HEK293 (cell line): ENCODE data around the gene TAF1L.

ENCODE experiments used
- CTCF ChIA-PET: fragments of 350-600 bp; formaldehyde crosslinking; extraction: SDS; loops from one replicate; lab custom pipeline; 2021; ENCODE audit warnings: antibody characterized with exemption; lab: Yijun Ruan, JAX
- POLR2A ChIA-PET: fragments of 300-600 bp; formaldehyde crosslinking; extraction: SDS; loops from one replicate; lab custom pipeline; 2020; ENCODE audit warnings: antibody characterized with exemption, inconsistent platforms; lab: Yijun Ruan, JAX
- H3K27ac ChIP-seq: fragments of 200-500 bp; sonication (Bioruptor generic); 2 replicates; pipeline ENCODE4 v1.5.1; 2014; ENCODE audit warnings: low read depth, low read length, control low read depth, inconsistent platforms; ENCODE audit errors: extremely low read depth
- H3K36me3 ChIP-seq, 2 experiments: fragments of 200-500 bp in 1 of 2; sonication (Bioruptor generic) in 1 of 2; 1 replicate in 1 of 2; 2 replicates in 1 of 2; pipeline ENCODE4 v1.5.1; 2014 to 2017; ENCODE audit warnings: inconsistent platforms in 2 of 2, low read length in 2 of 2; ENCODE audit not compliant: control insufficient read depth in 2 of 2, insufficient read depth in 1 of 2
- H3K4me1 ChIP-seq: fragments of 200-500 bp; sonication (Bioruptor generic); 2 replicates; pipeline ENCODE4 v1.5.1; 2014; ENCODE audit warnings: mild to moderate bottlenecking, low read length, inconsistent platforms; ENCODE audit not compliant: control insufficient read depth, insufficient read depth
- H3K4me3 ChIP-seq: 2 replicates; pipeline ENCODE4 v1.5.1; 2011; ENCODE audit warnings: low read depth, mild to moderate bottlenecking, control low read depth, low read length, moderate library complexity
- H3K9me3 ChIP-seq: fragments of 200-500 bp; sonication (Bioruptor generic); 2 replicates; pipeline ENCODE4 v1.5.1; 2014; ENCODE audit warnings: low read depth, low read length, inconsistent platforms; ENCODE audit not compliant: control insufficient read depth, insufficient read depth
- KLF8 ChIP-seq: fragments of 450-650 bp; formaldehyde crosslinking; IDR thresholded peaks from 2 replicates; pipeline ENCODE4 v1.5.1; 2016; ENCODE audit warnings: missing biosample characterization, missing genetic modification characterization
- MZF1 ChIP-seq: fragments of 450-650 bp; formaldehyde crosslinking; IDR thresholded peaks from 2 replicates; pipeline ENCODE4 v1.5.1; 2017; ENCODE audit warnings: missing biosample characterization, missing genetic modification characterization, borderline replicate concordance
- SP7 ChIP-seq: fragments of 450-650 bp; formaldehyde crosslinking; IDR thresholded peaks from 2 replicates; pipeline ENCODE4 v1.5.1; 2016; ENCODE audit warnings: missing biosample characterization, missing genetic modification characterization
- ZBTB20 ChIP-seq: fragments of 450-650 bp; formaldehyde crosslinking; IDR thresholded peaks from 2 replicates; pipeline ENCODE4 v1.5.1; 2016; ENCODE audit warnings: missing biosample characterization, missing genetic modification characterization
- ZNF121 ChIP-seq: fragments of 450-650 bp; formaldehyde crosslinking; IDR thresholded peaks from 2 replicates; pipeline ENCODE4 v1.5.1; 2016; ENCODE audit warnings: missing biosample characterization, missing genetic modification characterization
- ZNF146 ChIP-seq: fragments of 450-650 bp; formaldehyde crosslinking; IDR thresholded peaks from 2 replicates; pipeline ENCODE4 v1.5.1; 2016; ENCODE audit warnings: missing biosample characterization, missing genetic modification characterization
- ZNF16 ChIP-seq: fragments of 450-650 bp; formaldehyde crosslinking; IDR thresholded peaks from 2 replicates; pipeline ENCODE4 v1.5.1; 2016; ENCODE audit warnings: low read depth, missing biosample characterization, missing genetic modification characterization
- ZNF324 ChIP-seq: fragments of 450-650 bp; formaldehyde crosslinking; IDR thresholded peaks from 2 replicates; pipeline ENCODE4 v1.5.1; 2016; ENCODE audit warnings: missing biosample characterization, missing genetic modification characterization
- ZNF426 ChIP-seq: fragments of 450-650 bp; formaldehyde crosslinking; IDR thresholded peaks from 2 replicates; pipeline ENCODE4 v1.5.1; 2017; ENCODE audit warnings: missing biosample characterization, missing genetic modification characterization, mild to moderate bottlenecking, inconsistent platforms, moderate library complexity
- ZNF555 ChIP-seq: fragments of 450-650 bp; formaldehyde crosslinking; conservative IDR thresholded peaks from 2 replicates; pipeline ENCODE4 v1.5.1; 2017; ENCODE audit warnings: missing biosample characterization, mild to moderate bottlenecking, missing genetic modification characterization, inconsistent platforms
- ZNF560 ChIP-seq: fragments of 450-650 bp; formaldehyde crosslinking; IDR thresholded peaks from 2 replicates; pipeline ENCODE4 v1.5.1; 2017; ENCODE audit warnings: missing biosample characterization, missing genetic modification characterization, borderline replicate concordance
- ZNF654 ChIP-seq: fragments of 450-650 bp; formaldehyde crosslinking; IDR thresholded peaks from 2 replicates; pipeline ENCODE4 v1.5.1; 2016; ENCODE audit warnings: low read depth, missing biosample characterization, missing genetic modification characterization
- ZNF677 ChIP-seq: fragments of 450-650 bp; IDR thresholded peaks from 2 replicates; pipeline ENCODE4 v1.5.0; 2018; ENCODE audit warnings: missing biosample characterization, mild to moderate bottlenecking, missing genetic modification characterization, moderate library complexity
- ZNF777 ChIP-seq: fragments of 450-650 bp; formaldehyde crosslinking; IDR thresholded peaks from 2 replicates; pipeline ENCODE4 v1.5.1; 2017; ENCODE audit warnings: missing biosample characterization, missing genetic modification characterization, borderline replicate concordance
- ZNF785 ChIP-seq: fragments of 450-650 bp; formaldehyde crosslinking; IDR thresholded peaks from 2 replicates; pipeline ENCODE4 v1.5.1; 2016; ENCODE audit warnings: missing biosample characterization, missing genetic modification characterization
- TF ChIP-seq, protein P1 (sequence below): fragments of 450-650 bp; formaldehyde crosslinking; IDR thresholded peaks from 2 replicates; pipeline ENCODE4 v1.5.1; 2016; ENCODE audit warnings: missing biosample characterization, missing genetic modification characterization
- TF ChIP-seq, protein P2 (sequence below): fragments of 450-650 bp; formaldehyde crosslinking; IDR thresholded peaks from 2 replicates; pipeline ENCODE4 v1.5.1; 2016; ENCODE audit warnings: missing biosample characterization, missing genetic modification characterization
- TF ChIP-seq, protein P3 (sequence below): fragments of 450-650 bp; formaldehyde crosslinking; IDR thresholded peaks from 2 replicates; pipeline ENCODE4 v1.5.1; 2017; ENCODE audit warnings: missing biosample characterization, missing genetic modification characterization
- TF ChIP-seq, protein P4 (sequence below): fragments of 450-650 bp; formaldehyde crosslinking; IDR thresholded peaks from 2 replicates; pipeline ENCODE4 v1.5.1; 2016; ENCODE audit warnings: missing biosample characterization, missing genetic modification characterization

TAF1L gene

DNA sequence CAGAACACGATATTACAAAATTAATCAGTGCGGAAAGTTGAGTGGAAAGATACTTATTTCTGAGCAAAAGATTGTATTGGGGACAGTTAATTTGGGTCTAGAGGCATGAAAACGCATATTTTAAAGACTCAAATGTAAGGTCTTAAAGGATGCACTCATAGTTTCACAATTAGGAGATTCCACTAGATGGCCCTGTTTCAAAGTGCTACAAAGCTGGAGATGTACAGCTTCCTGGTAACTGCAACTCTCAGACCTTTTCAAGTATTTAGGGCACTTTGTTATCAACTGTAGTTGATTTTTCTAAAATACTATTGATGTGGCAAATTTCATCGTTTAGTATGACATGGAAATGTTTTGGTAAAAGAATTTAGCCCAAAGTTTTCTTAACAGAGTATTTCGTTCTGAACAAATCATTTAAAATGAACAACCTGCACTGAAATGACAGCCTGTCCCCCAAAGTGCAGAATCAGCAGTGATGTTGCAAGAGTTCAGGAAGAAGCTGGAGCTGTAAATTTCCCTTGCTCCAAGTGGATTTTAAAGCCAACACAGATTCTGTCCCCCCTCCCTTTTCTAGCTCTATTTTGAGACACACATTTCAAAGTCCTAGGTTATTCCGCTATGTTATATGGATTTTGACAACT lies 46.3 kb downstream of the TAF1L start:
- TF ChIP-seq ZNF324 (tag by site-specific recombination) (no peak), ZNF654 (tag by site-specific recombination) (peak; percentile 55)
- CTCF ChIA-PET = interaction anchor here (0.6 to 17.2 kb wide), 30 partner anchors 9 to 1514 kb away, joined by 3 to 583 read pairs (median 3); partner anchors contain the start of gene NDUFB6
- H3K4me1 ChIP-seq = no peaks in the 10 kb centered on the region
- H3K4me3 ChIP-seq = no peak overlapping the region
- no peaks in the 10 kb centered on the region for H3K9me3 ChIP-seq
- H3K27ac ChIP-seq = no peak overlapping the region
- no peaks in the 10 kb centered on the region for H3K36me3 ChIP-seq
- POLR2A ChIA-PET = no interaction called here

DNA sequence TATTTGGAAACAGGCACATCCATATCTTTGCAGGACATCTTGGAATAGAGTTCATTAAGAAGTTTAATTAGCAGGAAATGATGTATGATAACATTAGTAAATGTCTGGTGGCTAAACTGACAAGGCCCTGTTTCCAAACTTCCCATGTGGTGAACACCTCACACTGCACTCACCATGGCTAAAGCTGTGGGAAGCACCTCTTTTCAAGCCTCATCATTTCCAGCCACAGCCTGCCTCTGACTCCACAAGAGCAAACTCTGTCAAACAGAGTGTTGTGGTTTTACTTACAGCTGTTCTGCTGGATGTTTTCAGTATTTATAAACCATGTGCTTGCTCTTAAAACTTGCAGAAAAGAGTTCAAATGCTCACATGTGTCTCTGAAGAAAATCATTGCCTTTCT lies 47.6 kb downstream of the TAF1L start:
- POLR2A ChIA-PET = no interaction called here
- H3K27ac ChIP-seq = no peak overlapping the region
- CTCF ChIA-PET = interaction anchor here (0.6 to 17.2 kb wide), 11 partner anchors 8 to 383 kb away, joined by 3 to 583 read pairs (median 4); partner anchors contain the start of gene NDUFB6
- H3K36me3 ChIP-seq = no peaks in the 10 kb centered on the region
- no peaks in the 10 kb centered on the region for H3K9me3 ChIP-seq
- H3K4me1 ChIP-seq = no peaks in the 10 kb centered on the region
- TF ChIP-seq ZNF426 (tag by site-specific recombination) (no peak), ZNF555 (tag by site-specific recombination) (no peak), ZNF560 (tag by site-specific recombination) (no peak), ZNF777 (tag by site-specific recombination) (no peak), ZNF121 (tag by site-specific recombination) (no peak), ZNF16 (tag by site-specific recombination) (no peak), ZNF677 (tag by site-specific recombination) (no peak)
- TF ChIP-seq, protein P1, sequence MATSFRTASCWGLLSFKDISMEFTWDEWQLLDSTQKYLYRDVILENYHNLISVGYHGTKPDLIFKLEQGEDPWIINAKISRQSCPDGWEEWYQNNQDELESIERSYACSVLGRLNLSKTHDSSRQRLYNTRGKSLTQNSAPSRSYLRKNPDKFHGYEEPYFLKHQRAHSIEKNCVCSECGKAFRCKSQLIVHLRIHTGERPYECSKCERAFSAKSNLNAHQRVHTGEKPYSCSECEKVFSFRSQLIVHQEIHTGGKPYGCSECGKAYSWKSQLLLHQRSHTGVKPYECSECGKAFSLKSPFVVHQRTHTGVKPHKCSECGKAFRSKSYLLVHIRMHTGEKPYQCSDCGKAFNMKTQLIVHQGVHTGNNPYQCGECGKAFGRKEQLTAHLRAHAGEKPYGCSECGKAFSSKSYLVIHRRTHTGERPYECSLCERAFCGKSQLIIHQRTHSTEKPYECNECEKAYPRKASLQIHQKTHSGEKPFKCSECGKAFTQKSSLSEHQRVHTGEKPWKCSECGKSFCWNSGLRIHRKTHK (tag by site-specific recombination) = no peak
- TF ChIP-seq, protein P2, sequence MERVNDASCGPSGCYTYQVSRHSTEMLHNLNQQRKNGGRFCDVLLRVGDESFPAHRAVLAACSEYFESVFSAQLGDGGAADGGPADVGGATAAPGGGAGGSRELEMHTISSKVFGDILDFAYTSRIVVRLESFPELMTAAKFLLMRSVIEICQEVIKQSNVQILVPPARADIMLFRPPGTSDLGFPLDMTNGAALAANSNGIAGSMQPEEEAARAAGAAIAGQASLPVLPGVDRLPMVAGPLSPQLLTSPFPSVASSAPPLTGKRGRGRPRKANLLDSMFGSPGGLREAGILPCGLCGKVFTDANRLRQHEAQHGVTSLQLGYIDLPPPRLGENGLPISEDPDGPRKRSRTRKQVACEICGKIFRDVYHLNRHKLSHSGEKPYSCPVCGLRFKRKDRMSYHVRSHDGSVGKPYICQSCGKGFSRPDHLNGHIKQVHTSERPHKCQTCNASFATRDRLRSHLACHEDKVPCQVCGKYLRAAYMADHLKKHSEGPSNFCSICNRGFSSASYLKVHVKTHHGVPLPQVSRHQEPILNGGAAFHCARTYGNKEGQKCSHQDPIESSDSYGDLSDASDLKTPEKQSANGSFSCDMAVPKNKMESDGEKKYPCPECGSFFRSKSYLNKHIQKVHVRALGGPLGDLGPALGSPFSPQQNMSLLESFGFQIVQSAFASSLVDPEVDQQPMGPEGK (tag by site-specific recombination) = no peak
- TF ChIP-seq, protein P3, sequence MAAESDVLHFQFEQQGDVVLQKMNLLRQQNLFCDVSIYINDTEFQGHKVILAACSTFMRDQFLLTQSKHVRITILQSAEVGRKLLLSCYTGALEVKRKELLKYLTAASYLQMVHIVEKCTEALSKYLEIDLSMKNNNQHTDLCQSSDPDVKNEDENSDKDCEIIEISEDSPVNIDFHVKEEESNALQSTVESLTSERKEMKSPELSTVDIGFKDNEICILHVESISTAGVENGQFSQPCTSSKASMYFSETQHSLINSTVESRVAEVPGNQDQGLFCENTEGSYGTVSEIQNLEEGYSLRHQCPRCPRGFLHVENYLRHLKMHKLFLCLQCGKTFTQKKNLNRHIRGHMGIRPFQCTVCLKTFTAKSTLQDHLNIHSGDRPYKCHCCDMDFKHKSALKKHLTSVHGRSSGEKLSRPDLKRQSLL (tag by site-specific recombination) = no peak
- H3K4me3 ChIP-seq = no peak overlapping the region

DNA sequence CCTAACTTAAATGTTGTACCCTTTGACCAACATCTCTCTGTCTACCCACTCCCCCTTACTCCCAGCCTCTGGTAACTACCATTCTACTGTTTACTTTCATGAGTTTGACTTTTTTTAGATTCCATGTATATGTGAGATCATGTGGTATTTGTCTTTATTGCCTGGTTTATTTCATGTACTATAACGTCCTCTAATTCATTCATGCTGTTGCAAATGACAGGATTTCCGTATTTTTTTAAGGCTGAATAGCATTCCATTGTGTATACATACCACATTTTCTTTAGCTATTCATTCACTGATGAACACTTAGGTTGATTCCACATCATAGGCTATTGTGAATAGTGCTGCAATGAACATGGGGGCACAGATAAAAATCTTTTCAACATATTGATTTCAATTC lies 50.7 kb downstream of the TAF1L start:
- ChIA-PET CTCF (interaction anchor here (13.7 to 17.2 kb wide), 2 partner anchors 208 to 386 kb away, joined by 309 to 583 read pairs; no protein-coding TSS in a partner anchor), POLR2A (no interaction called here)
- H3K27ac ChIP-seq = no peak overlapping the region
- H3K4me1 ChIP-seq = no peaks in the 10 kb centered on the region; the same call in 1 of the 2 replicates
- H3K9me3 ChIP-seq = no peaks in the 10 kb centered on the region
- H3K36me3 ChIP-seq = no peaks in the 10 kb centered on the region
- TF ChIP-seq MZF1 (no peak), KLF8 (tag by site-specific recombination) (no peak), SP7 (no peak), ZNF146 (tag by site-specific recombination) (no peak), ZBTB20 (no peak), ZNF785 (tag by site-specific recombination) (no peak)
- TF ChIP-seq, protein P4, sequence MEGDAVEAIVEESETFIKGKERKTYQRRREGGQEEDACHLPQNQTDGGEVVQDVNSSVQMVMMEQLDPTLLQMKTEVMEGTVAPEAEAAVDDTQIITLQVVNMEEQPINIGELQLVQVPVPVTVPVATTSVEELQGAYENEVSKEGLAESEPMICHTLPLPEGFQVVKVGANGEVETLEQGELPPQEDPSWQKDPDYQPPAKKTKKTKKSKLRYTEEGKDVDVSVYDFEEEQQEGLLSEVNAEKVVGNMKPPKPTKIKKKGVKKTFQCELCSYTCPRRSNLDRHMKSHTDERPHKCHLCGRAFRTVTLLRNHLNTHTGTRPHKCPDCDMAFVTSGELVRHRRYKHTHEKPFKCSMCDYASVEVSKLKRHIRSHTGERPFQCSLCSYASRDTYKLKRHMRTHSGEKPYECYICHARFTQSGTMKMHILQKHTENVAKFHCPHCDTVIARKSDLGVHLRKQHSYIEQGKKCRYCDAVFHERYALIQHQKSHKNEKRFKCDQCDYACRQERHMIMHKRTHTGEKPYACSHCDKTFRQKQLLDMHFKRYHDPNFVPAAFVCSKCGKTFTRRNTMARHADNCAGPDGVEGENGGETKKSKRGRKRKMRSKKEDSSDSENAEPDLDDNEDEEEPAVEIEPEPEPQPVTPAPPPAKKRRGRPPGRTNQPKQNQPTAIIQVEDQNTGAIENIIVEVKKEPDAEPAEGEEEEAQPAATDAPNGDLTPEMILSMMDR (tag by site-specific recombination) = no peak
- H3K4me3 ChIP-seq = no peak overlapping the region
